Activated CD8-positive, alpha-beta memory T cell treated with anti-CD3 and anti-CD28 coated beads, Interleukin-2, amount 50 U/mL, for 24 hours (primary cell): Measurements from ENCODE around the gene HSPG2.
"Not testable (repeated sequence)": the region's sequence is repeated elsewhere in the genome, so short reads cannot be mapped to it uniquely, and the experiment has no call there.

Experiments
- DNase-seq: peaks from one replicate; pipeline ENCODE4 v3.0.0-alpha.2; 2020; ENCODE audit errors: extremely low read depth

The HSPG2 gene

GRCh38 chr1:21843996-21844395 is 93.1 kb downstream of the HSPG2 start:
- no peak for DNase-seq

- DNase-seq: no peak
Observed at GRCh38 chr1:21843208-21843607, 93.9 kb downstream of the HSPG2 start.

- DNase-seq: no peak
Observed at GRCh38 chr1:21842606-21843162, 94.4 kb downstream of the HSPG2 start.

GRCh38 chr1:21841852-21842466 is 95.2 kb downstream of the HSPG2 start:
- no peak for DNase-seq

GRCh38 chr1:21840981-21841380 is 96.1 kb downstream of the HSPG2 start:
- no peak for DNase-seq

- no peak for DNase-seq
Observed at GRCh38 chr1:21839337-21840037, 97.6 kb downstream of the HSPG2 start.

- DNase-seq: no peak
Observed at GRCh38 chr1:21838359-21839157, 98.6 kb downstream of the HSPG2 start.

GRCh38 chr1:21837476-21837875 is 99.6 kb downstream of the HSPG2 start:
- DNase-seq: no peak

GRCh38 chr1:21836729-21837128 is 100.4 kb downstream of the HSPG2 start:
- no peak for DNase-seq

GRCh38 chr1:21836010-21836409 is 101.1 kb downstream of the HSPG2 start:
- no peak for DNase-seq

GRCh38 chr1:21834666-21835065 is 102.4 kb downstream of the HSPG2 start:
- no peak for DNase-seq

GRCh38 chr1:21834094-21834493 is 103.0 kb downstream of the HSPG2 start:
- no peak for DNase-seq

- no peak for DNase-seq
Observed at GRCh38 chr1:21833392-21833976, 103.6 kb downstream of the HSPG2 start.

GRCh38 chr1:21831454-21831970 is 105.6 kb downstream of the HSPG2 start:
- DNase-seq: no peak

- no peak for DNase-seq
Observed at GRCh38 chr1:21830792-21831453, 106.2 kb downstream of the HSPG2 start.

- DNase-seq: no peak
Observed at GRCh38 chr1:21829294-21829693, 107.8 kb downstream of the HSPG2 start.

- no peak for DNase-seq
Observed at GRCh38 chr1:21828506-21829210, 108.5 kb downstream of the HSPG2 start.

- DNase-seq: no peak
Observed at GRCh38 chr1:21828075-21828474, 109.0 kb downstream of the HSPG2 start.

- no peak for DNase-seq
Observed at GRCh38 chr1:21827141-21827679, 109.9 kb downstream of the HSPG2 start.

- DNase-seq: not testable (repeated sequence)
Observed at GRCh38 chr1:21826694-21827093, 110.4 kb downstream of the HSPG2 start.
